ENCODE data around the gene GNAL.
A peak's percentile ranks its signal among the peaks of the same experiment; 100 is the strongest.

GNAL gene

DNA sequence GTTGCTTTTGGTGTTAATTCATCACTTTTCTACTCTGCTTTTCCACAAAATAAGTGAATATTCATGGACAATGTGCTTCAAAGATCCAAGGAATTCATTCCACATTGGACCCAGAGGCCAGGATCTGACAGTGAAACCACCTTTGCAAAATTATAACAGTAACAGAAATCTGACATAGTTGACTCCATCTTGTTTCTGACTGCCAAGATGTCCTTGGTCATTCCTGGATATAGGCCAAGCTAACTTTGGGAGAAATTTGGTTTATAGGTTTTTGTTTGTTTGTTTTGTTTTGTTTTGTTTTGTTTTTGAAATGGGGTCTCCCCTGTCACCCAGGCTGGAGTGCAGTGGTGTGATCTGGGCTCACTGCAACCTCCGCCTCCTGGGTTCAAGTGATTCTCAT is 208.7 kb downstream of the GNAL start:
- no peak for TF ChIP-seq EZH2 (IDR thresholded peaks at IDR 0.05)
- TF ChIP-seq POLR2AphosphoS5 (IDR thresholded peaks at IDR 0.05; ENCODE audit: borderline replicate concordance, low read depth, low read length), result no peak
- no peak for TF ChIP-seq FOXP2 (optimal IDR thresholded peaks at IDR 0.05; ENCODE audit: control extremely low read depth, extremely low read length, insufficient read depth)

DNA sequence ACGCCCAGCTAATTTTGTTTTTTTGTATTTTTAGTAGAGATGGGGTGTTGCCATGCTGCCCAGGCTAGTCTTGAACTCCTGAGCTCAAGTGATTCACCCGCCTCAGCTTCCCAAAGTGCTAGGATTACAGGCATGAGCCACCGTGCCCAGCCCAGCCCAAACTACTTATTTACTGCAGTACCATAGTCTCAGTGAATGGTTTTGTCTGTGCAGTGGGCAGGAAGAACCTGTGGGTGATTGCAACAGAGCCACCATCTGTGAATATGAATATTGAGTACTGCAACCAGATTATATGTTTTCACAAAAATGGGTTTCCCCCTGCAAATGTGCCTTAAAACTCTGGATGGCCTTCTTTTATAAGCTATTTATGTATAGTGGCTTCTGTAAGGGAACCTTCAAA is 210.0 kb downstream of the GNAL start:
- H3K9me3 ChIP-seq (ENCODE audit: low read depth, low read length), result no peaks in the 10 kb centered on the region
- TF ChIP-seq POLR2AphosphoS5 (IDR thresholded peaks at IDR 0.05; ENCODE audit: borderline replicate concordance, low read depth, low read length), result no peak
- TF ChIP-seq FOXP2 (optimal IDR thresholded peaks at IDR 0.05; ENCODE audit: control extremely low read depth, extremely low read length, insufficient read depth), result no peak
- no peak for TF ChIP-seq EZH2 (IDR thresholded peaks at IDR 0.05)

More for the DNA sequence above, 208.7 kb downstream of the GNAL start:
- H3K9me3 ChIP-seq (ENCODE audit: low read depth, low read length), result no peaks in the 10 kb centered on the region
- DNase-seq (ENCODE audit: low read depth, low spot score), result no peak
- no peak overlapping the region for H3K27ac ChIP-seq
- H3K9ac ChIP-seq (ENCODE audit: insufficient read length), result no peak overlapping the region
- no peak overlapping the region for H3K4me3 ChIP-seq
- no peaks in the 10 kb centered on the region for H3K36me3 ChIP-seq (ENCODE audit: insufficient read depth, low read length)

DNA sequence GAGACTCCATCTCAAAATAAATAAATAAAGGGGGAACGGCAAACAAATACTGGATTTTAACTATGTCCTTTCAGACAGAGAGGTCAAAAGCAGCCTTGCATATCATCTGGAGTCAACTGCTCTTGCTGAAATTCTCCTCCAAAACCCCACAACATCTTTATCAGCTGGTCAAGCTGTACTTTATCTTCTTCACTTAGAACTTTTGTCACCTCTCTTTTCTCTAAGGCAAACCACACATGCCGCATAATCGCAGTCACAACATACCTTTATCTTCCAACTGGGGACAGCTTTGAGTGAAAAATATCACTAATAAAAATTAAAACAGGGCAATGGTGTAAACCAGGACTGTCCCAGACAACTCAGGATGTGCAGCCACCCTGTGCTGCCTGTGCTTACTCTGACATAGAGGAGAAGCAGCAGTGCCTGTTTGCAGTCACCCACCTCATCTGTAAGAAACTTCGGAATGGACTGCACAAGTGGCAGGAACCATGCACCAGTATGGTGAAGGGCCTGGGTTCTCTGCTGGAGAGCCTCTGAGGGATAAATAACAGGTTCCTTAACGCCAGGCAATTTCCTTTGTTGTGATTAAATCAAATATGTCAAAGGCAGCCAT is 212.9 kb downstream of the GNAL start:
- Histone ChIP-seq H3K27ac (no peak overlapping the region), H3K9ac (ENCODE audit: insufficient read length) (no peak overlapping the region), H3K4me3 (no peak overlapping the region), H3K9me3 (ENCODE audit: low read depth, low read length) (no peaks in the 10 kb centered on the region), H3K36me3 (ENCODE audit: insufficient read depth, low read length) (no peaks in the 10 kb centered on the region)
- no peak for TF ChIP-seq EZH2 (IDR thresholded peaks at IDR 0.05)
- TF ChIP-seq FOXP2 (optimal IDR thresholded peaks at IDR 0.05; ENCODE audit: control extremely low read depth, extremely low read length, insufficient read depth), result no peak
- TF ChIP-seq POLR2AphosphoS5 (IDR thresholded peaks at IDR 0.05; ENCODE audit: borderline replicate concordance, low read depth, low read length), result no peak
- DNase-seq (ENCODE audit: low read depth, low spot score), result no peak

More for the DNA sequence above, 210.0 kb downstream of the GNAL start:
- no peak overlapping the region for H3K27ac ChIP-seq
- H3K4me3 ChIP-seq, result no peak overlapping the region
- no peak overlapping the region for H3K9ac ChIP-seq (ENCODE audit: insufficient read length)
- no peak for DNase-seq (ENCODE audit: low read depth, low spot score)
- H3K36me3 ChIP-seq (ENCODE audit: insufficient read depth, low read length), result no peaks in the 10 kb centered on the region

DNA sequence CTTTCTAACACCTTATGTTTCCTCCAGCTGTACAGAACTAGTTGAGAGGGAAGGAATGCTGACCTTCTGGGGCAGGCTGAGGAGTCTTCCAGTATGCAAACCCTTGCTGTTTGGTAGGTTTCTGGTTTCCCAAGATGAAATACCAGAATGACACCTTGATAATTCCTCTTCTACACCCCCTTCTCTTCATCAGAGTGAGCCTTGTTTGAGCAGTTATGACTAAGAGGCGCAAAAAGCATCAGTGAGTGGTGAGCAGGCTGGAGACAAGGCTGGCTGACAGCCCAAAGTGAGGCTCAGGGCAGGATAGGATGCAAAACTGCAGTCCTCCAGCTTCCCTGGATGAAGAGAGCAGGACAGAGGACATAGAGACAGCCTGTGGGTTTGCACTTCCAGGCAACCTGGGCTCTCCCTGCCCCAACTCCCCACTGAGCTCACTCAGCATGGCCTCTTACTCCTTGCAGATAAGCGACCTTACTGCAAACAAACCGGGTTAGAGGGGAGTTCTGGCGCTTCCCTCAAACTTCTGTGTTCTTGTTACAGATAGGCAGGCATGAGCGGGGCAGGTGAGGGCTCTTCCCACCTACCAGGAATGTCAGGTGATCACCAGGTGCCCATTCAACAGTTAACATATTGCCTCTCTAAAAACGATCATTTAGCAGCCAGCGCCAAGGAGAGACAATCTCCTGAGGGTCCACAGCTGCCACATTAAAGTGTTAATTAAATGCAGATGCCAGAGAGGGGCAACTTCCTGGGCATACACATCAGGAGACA is 213.6 kb downstream of the GNAL start:
- no peak for DNase-seq (ENCODE audit: low read depth, low spot score)
- Histone ChIP-seq H3K9me3 (ENCODE audit: low read depth, low read length) (no peaks in the 10 kb centered on the region), H3K9ac (ENCODE audit: insufficient read length) (no peak overlapping the region), H3K4me3 (no peak overlapping the region), H3K27ac (no peak overlapping the region), H3K36me3 (ENCODE audit: insufficient read depth, low read length) (no peaks in the 10 kb centered on the region)
- TF ChIP-seq EZH2 (IDR thresholded peaks at IDR 0.05) (no peak), FOXP2 (optimal IDR thresholded peaks at IDR 0.05; ENCODE audit: control extremely low read depth, extremely low read length, insufficient read depth) (no peak), POLR2AphosphoS5 (IDR thresholded peaks at IDR 0.05; ENCODE audit: borderline replicate concordance, low read depth, low read length) (no peak)

DNA sequence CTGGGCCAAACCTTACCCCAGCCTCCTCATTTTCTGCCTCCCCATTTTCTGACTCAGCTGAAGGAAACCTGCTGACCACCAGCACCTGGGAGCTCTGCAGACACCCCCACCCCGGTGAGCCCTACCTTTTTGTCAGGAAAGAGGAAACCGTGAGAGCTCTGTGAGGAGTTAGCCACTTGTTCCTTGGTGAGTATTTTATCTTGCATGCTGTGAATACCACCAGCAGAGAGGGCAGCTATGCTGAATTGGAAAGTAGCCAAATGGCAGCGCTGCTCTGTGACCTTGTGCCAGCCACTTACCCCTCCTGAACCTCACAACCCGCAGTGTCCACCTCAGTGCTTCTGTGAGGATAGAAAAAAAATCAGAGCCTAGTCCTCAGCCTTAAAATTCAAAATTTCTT is 216.5 kb downstream of the GNAL start:
- Histone ChIP-seq H3K9ac (ENCODE audit: insufficient read length) (no peak overlapping the region), H3K4me3 (no peak overlapping the region), H3K36me3 (ENCODE audit: insufficient read depth, low read length) (no peaks in the 10 kb centered on the region), H3K27ac (no peak overlapping the region), H3K9me3 (ENCODE audit: low read depth, low read length) (no peaks in the 10 kb centered on the region)
- no peak for DNase-seq (ENCODE audit: low read depth, low spot score)
- no peak for TF ChIP-seq EZH2 (IDR thresholded peaks at IDR 0.05)
- TF ChIP-seq POLR2AphosphoS5 (IDR thresholded peaks at IDR 0.05; ENCODE audit: borderline replicate concordance, low read depth, low read length), result no peak
- no peak for TF ChIP-seq FOXP2 (optimal IDR thresholded peaks at IDR 0.05; ENCODE audit: control extremely low read depth, extremely low read length, insufficient read depth)

DNA sequence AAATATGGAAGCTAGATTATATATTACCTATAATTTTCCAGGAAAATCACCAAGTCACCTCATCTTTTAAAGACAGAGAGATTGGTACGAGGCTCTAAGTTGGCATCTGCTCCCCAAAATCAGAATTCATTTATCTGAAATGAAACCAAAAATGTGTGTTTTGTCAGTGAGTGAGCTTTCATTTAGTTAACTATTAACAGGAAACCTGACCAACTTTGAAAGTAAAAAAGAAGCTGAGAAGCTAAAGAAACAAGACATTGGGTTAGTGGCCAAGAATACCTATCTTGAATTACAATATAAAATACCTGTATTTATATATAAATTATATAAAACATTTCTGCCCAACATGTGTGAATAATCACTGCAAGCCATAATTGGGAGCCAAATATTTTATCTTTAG is 217.1 kb downstream of the GNAL start:
- TF ChIP-seq EZH2 (IDR thresholded peaks at IDR 0.05) (no peak), FOXP2 (optimal IDR thresholded peaks at IDR 0.05; ENCODE audit: control extremely low read depth, extremely low read length, insufficient read depth) (no peak), POLR2AphosphoS5 (IDR thresholded peaks at IDR 0.05; ENCODE audit: borderline replicate concordance, low read depth, low read length) (no peak)
- Histone ChIP-seq H3K27ac (no peak overlapping the region), H3K9me3 (ENCODE audit: low read depth, low read length) (no peaks in the 10 kb centered on the region), H3K9ac (ENCODE audit: insufficient read length) (no peak overlapping the region), H3K36me3 (ENCODE audit: insufficient read depth, low read length) (no peaks in the 10 kb centered on the region), H3K4me3 (no peak overlapping the region)
- no peak for DNase-seq (ENCODE audit: low read depth, low spot score)

DNA sequence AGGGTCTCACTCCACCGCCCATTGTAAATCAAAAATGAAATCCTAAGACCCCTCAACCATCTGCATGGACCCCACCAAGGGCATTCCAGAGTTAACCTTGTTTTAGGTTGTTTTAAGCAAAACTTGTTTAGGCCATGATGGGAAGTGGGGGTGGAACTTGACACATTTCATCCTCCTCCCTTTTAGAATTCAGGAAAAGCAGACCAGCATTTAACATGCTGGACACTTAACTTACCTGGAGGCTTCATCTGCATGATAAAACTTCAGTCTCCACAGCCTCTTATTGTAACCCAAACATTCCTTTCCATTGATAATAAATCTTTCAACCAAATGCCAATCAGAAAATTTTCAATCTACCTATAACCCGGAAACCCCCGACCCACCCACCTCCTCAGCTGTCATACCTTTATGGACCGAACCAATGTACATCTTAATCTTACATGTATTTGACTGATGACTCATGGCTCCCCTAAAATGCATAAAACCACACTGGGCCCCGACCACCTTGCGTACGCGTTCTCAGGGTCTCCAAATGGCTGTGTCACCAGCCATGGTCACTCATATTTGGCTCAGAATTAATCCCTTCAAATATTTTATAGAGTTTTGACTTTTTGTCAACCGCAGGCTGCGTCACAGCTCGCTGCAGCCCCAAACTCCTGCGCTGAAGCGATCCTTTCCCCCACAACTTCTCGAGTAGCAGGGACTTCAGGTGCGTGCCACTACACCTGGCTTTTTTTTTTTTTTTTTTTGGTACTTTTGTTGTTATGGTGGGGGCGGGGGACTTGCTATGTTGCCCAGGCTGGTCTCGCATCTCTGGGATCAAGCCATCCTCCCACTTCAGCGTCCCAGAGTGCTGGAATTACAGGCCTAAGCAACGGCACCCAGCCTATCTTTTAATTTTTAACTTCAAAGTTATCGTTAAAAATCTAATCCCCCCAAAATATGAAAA is 218.1 kb downstream of the GNAL start:
- Histone ChIP-seq H3K9me3 (ENCODE audit: low read depth, low read length) (no peaks in the 10 kb centered on the region), H3K27ac (no peak overlapping the region), H3K4me3 (peak overlapping the region; percentile 97), H3K36me3 (ENCODE audit: insufficient read depth, low read length) (no peaks in the 10 kb centered on the region), H3K9ac (ENCODE audit: insufficient read length) (peak overlapping the region; percentile 86)
- no peak for DNase-seq (ENCODE audit: low read depth, low spot score)
- TF ChIP-seq POLR2AphosphoS5 (IDR thresholded peaks at IDR 0.05; ENCODE audit: borderline replicate concordance, low read depth, low read length), result no peak
- no peak for TF ChIP-seq FOXP2 (optimal IDR thresholded peaks at IDR 0.05; ENCODE audit: control extremely low read depth, extremely low read length, insufficient read depth)
- no peak for TF ChIP-seq EZH2 (IDR thresholded peaks at IDR 0.05)
